Measurements from ENCODE around the gene NUP88.

NUP88 gene

DNA sequence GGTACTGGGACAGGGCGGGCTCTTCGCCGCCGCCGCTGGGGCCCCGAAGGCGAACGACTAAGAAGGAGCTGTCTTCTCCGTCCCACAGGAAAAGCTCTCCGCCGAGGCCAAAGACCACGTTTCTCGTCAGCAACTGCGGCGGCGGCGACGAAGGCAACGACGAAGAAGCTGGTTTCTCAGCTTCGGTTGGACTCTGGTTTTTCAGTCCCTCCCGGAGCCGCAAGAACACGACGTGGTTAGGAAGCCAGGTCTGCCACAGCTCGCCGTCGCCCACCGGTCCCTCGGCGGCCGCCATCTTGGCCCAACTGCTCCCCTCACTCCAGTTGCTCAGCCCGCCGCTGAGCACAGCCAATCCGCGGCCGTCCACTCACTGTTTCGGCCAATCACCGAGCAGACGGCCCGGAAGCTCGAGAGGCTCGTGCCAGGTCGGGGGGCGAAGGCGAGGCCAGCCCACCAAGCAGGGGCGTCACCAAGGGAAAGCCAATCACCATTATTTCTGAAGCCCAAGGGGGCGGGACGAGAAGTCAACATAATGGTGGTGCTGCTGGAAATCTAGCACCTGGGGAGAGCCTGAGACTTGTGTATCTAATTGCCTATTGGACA is at the start of gene NUP88:
NUP88 (minus strand) TSS at position 307 of the 603 bp plus-strand sequence; CDS start at position 295, 12 bp downstream.
- DNase-seq (ENCODE audit: low read depth, low spot score): peak; percentile 99
- no peak for TF ChIP-seq CTCF (IDR thresholded peaks at IDR 0.05; ENCODE audit: low read depth, low read length)
- H3K4me3 ChIP-seq (ENCODE audit: low read depth, low read length): peak within 1 kb of the TSS; percentile 89
- in situ Hi-C loops (cut with HindIII; ENCODE audit: low sequenced_read_pairs): no loop called here

DNA sequence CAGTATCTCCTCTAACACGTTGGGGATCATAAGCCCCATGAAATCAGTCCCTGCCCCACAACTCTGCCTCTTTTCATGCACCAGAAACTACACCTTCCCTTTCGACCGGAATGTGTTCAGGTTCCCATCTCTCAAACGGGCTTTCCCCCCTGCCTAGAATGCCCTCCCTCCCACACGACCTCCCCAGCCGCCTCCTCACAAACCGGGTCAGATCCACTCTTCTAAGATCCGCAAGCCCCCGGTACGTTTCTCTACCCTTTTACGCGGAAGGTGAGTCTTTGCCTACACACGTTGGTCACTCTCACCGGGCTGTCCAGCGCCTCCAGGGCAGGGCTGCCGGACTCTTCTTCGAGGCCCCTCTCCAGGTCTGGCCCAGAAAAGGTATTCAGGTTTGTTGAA is 48.6 kb upstream of the NUP88 start:
- DNase-seq (ENCODE audit: low read depth, low spot score): peak; percentile 1
- in situ Hi-C loops (cut with HindIII; ENCODE audit: low sequenced_read_pairs): no loop called here
- no peak for TF ChIP-seq CTCF (IDR thresholded peaks at IDR 0.05; ENCODE audit: low read depth, low read length)
- H3K4me3 ChIP-seq (ENCODE audit: low read depth, low read length): peak overlapping the region; percentile 91

- TF ChIP-seq CTCF (IDR thresholded peaks at IDR 0.05; ENCODE audit: low read depth, low read length): no peak
- in situ Hi-C loops (cut with HindIII; ENCODE audit: low sequenced_read_pairs): no loop called here
These were observed 48.0 kb upstream of the NUP88 start for GRCh38 chr17:5467416-5467815.

GRCh38 chr17:5466295-5466694 is 46.8 kb upstream of the NUP88 start:
- in situ Hi-C loops (cut with HindIII; ENCODE audit: low sequenced_read_pairs): no loop called here
- no peak for TF ChIP-seq CTCF (IDR thresholded peaks at IDR 0.05; ENCODE audit: low read depth, low read length)
- no peak overlapping the region for H3K4me3 ChIP-seq (ENCODE audit: low read depth, low read length)
- no peak for DNase-seq (ENCODE audit: low read depth, low spot score)

More at GRCh38 chr17:5467416-5467815, 48.0 kb upstream of the NUP88 start:
- peak overlapping the region; percentile 91 for H3K4me3 ChIP-seq (ENCODE audit: low read depth, low read length)
- DNase-seq (ENCODE audit: low read depth, low spot score): no peak

DNA sequence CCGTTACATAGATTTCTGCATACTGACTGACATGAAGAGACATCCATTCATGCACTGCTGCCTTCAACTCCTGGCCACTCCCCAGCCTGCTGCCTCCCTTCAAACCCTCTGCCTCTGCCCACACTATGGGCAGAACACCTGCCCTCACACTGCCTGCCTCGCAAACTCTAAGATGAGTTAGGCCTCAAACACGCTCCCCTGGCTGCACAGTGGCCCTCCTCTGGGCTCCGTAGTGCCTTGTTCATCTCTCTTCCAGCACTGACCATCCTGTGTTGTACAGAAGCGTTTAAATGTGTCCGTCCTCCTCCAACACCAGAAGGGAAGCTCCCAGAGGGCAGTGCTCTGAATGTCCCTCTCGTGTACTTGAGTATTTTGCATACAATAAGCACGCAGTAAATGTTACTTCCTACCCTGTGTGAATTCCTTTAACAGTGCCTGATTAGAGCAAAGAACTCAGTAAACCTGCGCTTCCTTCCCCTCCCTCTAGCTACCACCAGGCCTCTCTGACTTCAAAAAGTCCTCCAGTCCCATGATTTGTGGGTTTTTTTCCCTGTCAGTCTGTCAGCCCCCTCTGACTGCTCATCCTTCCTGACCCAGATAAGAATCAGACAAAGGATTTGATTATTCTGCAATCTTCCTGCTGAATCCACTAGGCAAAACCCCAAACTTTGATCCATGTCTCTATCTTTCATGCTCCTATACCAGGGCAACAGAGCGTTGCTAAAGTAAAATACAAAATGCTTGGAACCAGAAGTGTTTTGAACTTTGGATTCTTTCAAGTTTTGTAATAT is 45.5 kb upstream of the NUP88 start:
- TF ChIP-seq CTCF (IDR thresholded peaks at IDR 0.05; ENCODE audit: low read depth, low read length): no peak
- no peak for DNase-seq (ENCODE audit: low read depth, low spot score)
- no peak overlapping the region for H3K4me3 ChIP-seq (ENCODE audit: low read depth, low read length)
- in situ Hi-C loops (cut with HindIII; ENCODE audit: low sequenced_read_pairs): no loop called here

GRCh38 chr17:5446786-5447185 is 27.3 kb upstream of the NUP88 start:
- no peak for DNase-seq (ENCODE audit: low read depth, low spot score)
- no peak for TF ChIP-seq CTCF (IDR thresholded peaks at IDR 0.05; ENCODE audit: low read depth, low read length)
- H3K4me3 ChIP-seq (ENCODE audit: low read depth, low read length): no peak overlapping the region
- in situ Hi-C loops (cut with HindIII; ENCODE audit: low sequenced_read_pairs): no loop called here

Data from astrocyte of the spinal cord (primary cell).